ENCODE data around the gene SSX5. TPM values are rescaled to one million over a fixed set of nuclear protein-coding genes. Genes with fewer than 3 reads are reported as not detected.
"Not testable (repeated sequence)": the region's sequence is repeated elsewhere in the genome, so short reads cannot be mapped to it uniquely, and the experiment has no call there.

The SSX5 gene
- total and polyA plus RNA-seq, 2 donors (not counting 3 experiments of a cell fraction or from before 2014, with no cell fraction given) = not detected

DNA sequence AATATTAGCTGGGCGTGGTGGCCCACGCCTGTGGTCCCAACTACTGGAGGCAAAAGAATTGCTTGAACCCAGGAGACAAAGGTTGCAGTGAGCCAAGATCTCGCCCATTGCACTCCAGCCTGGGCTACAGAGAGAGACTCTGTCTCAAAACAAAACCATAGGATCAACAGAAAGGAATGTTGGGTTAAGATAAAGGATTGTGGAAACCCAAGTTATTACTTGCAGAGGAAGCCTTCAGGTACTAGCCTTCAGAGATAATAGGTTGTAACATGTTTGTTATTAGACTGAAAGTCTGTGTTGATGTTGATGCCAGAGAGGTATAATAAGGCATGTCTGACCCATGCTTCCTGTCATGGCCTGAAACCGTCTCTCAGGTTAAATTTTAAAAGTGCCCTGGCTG is 16.9 kb downstream of the SSX5 start:
- no peak for DNase-seq (ENCODE audit: low read depth, low spot score)
- FAIRE-seq = no peak
- POLR2A ChIA-PET = no interaction called here
- BruUV-seq (replicated peaks) = no TSS peak
- Histone ChIP-seq H4K20me1 (replicated peaks; ENCODE audit: control insufficient read depth, extremely low read depth, insufficient read depth, low read length) (no peaks in the 10 kb centered on the region), H3K27ac (ENCODE audit: insufficient read depth, low read depth, low read length) (no peak overlapping the region), H3K4me3 (replicated peaks in 1 of 3; ENCODE audit: insufficient read depth in 1 of 3, low read depth in 1 of 3, low read length in 3 of 3) (no peak overlapping the region), H3K9me1 (replicated peaks; ENCODE audit: control insufficient read depth, extremely low read depth, insufficient read depth, low read length) (no peaks in the 10 kb centered on the region), H3K9ac (replicated peaks; ENCODE audit: extremely low read depth, insufficient read depth, low read length) (no peak overlapping the region), H3K36me3 (ENCODE audit: control insufficient read depth in 2 of 2, extremely low read depth in 1 of 2, insufficient read depth in 2 of 2, low read length in 2 of 2) (no peaks in the 10 kb centered on the region), H2AFZ (ENCODE audit: low read depth, low read length) (no peak overlapping the region), H3K79me2 (ENCODE audit: control insufficient read depth, insufficient read depth, low read length) (no peaks in the 10 kb centered on the region), H3K9me3 (replicated peaks; ENCODE audit: control insufficient read depth, insufficient read depth, low read length) (no peaks in the 10 kb centered on the region), H3K4me1 (ENCODE audit: control insufficient read depth, extremely low read depth, insufficient read depth, low read length) (no peaks in the 10 kb centered on the region), H3K27me3 (ENCODE audit: control insufficient read depth in 2 of 2, insufficient read depth in 2 of 2, low read length in 2 of 2) (no peaks in the 10 kb centered on the region), H3K4me2 (ENCODE audit: insufficient read depth, low read length) (no peak overlapping the region)
- no peak for TF ChIP-seq MAX (IDR thresholded peaks at IDR 0.05; ENCODE audit: insufficient read depth, insufficient read length)
- no peak for TF ChIP-seq FOS (IDR thresholded peaks at IDR 0.05; ENCODE audit: borderline replicate concordance, insufficient read depth, low read length)
- no peak for TF ChIP-seq POLR2A (IDR thresholded peaks at IDR 0.05; ENCODE audit: low read depth, low read length)
- no peak for TF ChIP-seq GATA2 (IDR thresholded peaks at IDR 0.05; ENCODE audit: insufficient read depth, insufficient read length, low read depth, low read length)
- TF ChIP-seq MYC (IDR thresholded peaks at IDR 0.05; ENCODE audit: low read depth, low read length) = no peak
- no peak for TF ChIP-seq JUN (IDR thresholded peaks at IDR 0.05; ENCODE audit: borderline replicate concordance, insufficient read depth, insufficient read length, low read depth)
- TF ChIP-seq EZH2 (IDR thresholded peaks at IDR 0.05; ENCODE audit: borderline replicate concordance, low read depth, low read length, severe bottlenecking) = no peak
- TF ChIP-seq CTCF (IDR thresholded peaks at IDR 0.05; ENCODE audit: extremely low read depth in 1 of 2, insufficient read depth in 1 of 2, low read depth in 1 of 2, low read length in 2 of 2) = no peak
- no peak for TF ChIP-seq POLR2AphosphoS5 (IDR thresholded peaks at IDR 0.05; ENCODE audit: insufficient read depth, low read depth, low read length)
- CTCF ChIA-PET = no interaction called here
- dilution Hi-C loops (cut with MboI; ENCODE audit: extremely low pct_ligation_motif_present, low sequenced_read_pairs) (no loop called here), intact Hi-C loops (cut with micrococcal nuclease) (no loop called here)

GRCh38 chrX:48166322-48166721 is 30.3 kb downstream of the SSX5 start:
- CTCF ChIA-PET; dilution Hi-C loops (cut with MboI; ENCODE audit: extremely low pct_ligation_motif_present, low sequenced_read_pairs); H3K4me3 ChIP-seq (replicated peaks in 1 of 3; ENCODE audit: insufficient read depth in 1 of 3, low read depth in 1 of 3, low read length in 3 of 3); H3K9me3 ChIP-seq (replicated peaks; ENCODE audit: control insufficient read depth, insufficient read depth, low read length); H3K4me1 ChIP-seq (ENCODE audit: control insufficient read depth, extremely low read depth, insufficient read depth, low read length); H4K20me1 ChIP-seq (replicated peaks; ENCODE audit: control insufficient read depth, extremely low read depth, insufficient read depth, low read length); H3K27me3 ChIP-seq (ENCODE audit: control insufficient read depth in 2 of 2, insufficient read depth in 2 of 2, low read length in 2 of 2); intact Hi-C loops (cut with micrococcal nuclease); H3K9me1 ChIP-seq (replicated peaks; ENCODE audit: control insufficient read depth, extremely low read depth, insufficient read depth, low read length); H3K9ac ChIP-seq (replicated peaks; ENCODE audit: extremely low read depth, insufficient read depth, low read length); H2AFZ ChIP-seq (ENCODE audit: low read depth, low read length); H3K4me2 ChIP-seq (ENCODE audit: insufficient read depth, low read length); H3K79me2 ChIP-seq (ENCODE audit: control insufficient read depth, insufficient read depth, low read length); BruUV-seq (replicated peaks); H3K36me3 ChIP-seq (ENCODE audit: control insufficient read depth in 2 of 2, extremely low read depth in 1 of 2, insufficient read depth in 2 of 2, low read length in 2 of 2); H3K27ac ChIP-seq (ENCODE audit: insufficient read depth, low read depth, low read length); DNase-seq (ENCODE audit: low read depth, low spot score); POLR2A ChIA-PET: not testable (repeated sequence)
- peak; percentile 44 for FAIRE-seq

Data from endothelial cell of umbilical vein (primary cell).